ENCODE measurements around the gene PPP5C. TPM values are rescaled to one million over a fixed set of nuclear protein-coding genes. Genes with fewer than 3 reads are reported as not detected.

PPP5C gene
- total RNA-seq, 1 experiment from 2014 or later: 102 TPM

DNA sequence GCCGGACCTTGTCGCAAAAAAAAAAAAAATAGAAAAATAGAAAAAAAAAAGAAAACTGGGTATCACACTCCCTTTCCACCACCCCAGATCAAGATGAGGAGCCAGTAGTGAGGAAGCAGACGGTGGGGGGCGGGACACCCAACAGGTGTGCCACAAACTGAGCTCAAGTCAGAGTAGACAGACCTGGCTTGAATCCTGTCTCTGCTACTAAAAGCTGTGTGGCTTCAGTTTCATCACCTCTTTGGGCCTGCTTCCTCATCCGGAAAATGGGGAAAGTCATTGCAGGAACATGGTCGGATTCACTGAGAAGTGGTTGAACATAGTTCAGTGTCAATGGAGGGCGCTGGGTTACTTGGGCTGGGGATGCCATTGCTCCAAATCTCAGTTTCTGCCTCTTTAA lies 47.2 kb upstream of the PPP5C start:
- ATAC-seq (no peak), DNase-seq (ENCODE audit: low read depth, low spot score) (no peak)
- intact Hi-C loops (cut with micrococcal nuclease): no loop called here
- no peaks in the 10 kb centered on the region for H3K9me2 ChIP-seq (ENCODE audit: insufficient read depth)
- peaks cover 29 to 38% of the 10 kb centered on the region in 2 experiments for H3K4me1 ChIP-seq (ENCODE audit: control insufficient read depth in 1 of 2, insufficient read depth in 2 of 2, low read length in 2 of 2)
- no peaks in the 10 kb centered on the region for H3K9me3 ChIP-seq (ENCODE audit: control insufficient read depth in 1 of 2, insufficient read depth in 1 of 2, low read depth in 1 of 2, low read length in 2 of 2)
- H3K27me3 ChIP-seq (ENCODE audit: insufficient read depth, low read length): no peaks in the 10 kb centered on the region
- H3K79me2 ChIP-seq (ENCODE audit: insufficient read depth, low read length): peaks cover 3% of the 10 kb centered on the region; the same call in 1 of the 2 replicates
- no peak overlapping the region for H2AFZ ChIP-seq (ENCODE audit: low read depth, low read length, poor library complexity, severe bottlenecking)
- H3K4me2 ChIP-seq (ENCODE audit: low read length): peak overlapping the region; percentile 89
- TF ChIP-seq POLR2AphosphoS5 (IDR thresholded peaks at IDR 0.05; ENCODE audit: low read depth, low read length): no peak
- TF ChIP-seq, protein P1, sequence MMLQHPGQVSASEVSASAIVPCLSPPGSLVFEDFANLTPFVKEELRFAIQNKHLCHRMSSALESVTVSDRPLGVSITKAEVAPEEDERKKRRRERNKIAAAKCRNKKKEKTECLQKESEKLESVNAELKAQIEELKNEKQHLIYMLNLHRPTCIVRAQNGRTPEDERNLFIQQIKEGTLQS (IDR thresholded peaks at IDR 0.05): no peak
- TF ChIP-seq EGR1 (IDR thresholded peaks at IDR 0.05; ENCODE audit: low read depth): no peak
- no peak for TF ChIP-seq EZH2phosphoT487 (IDR thresholded peaks at IDR 0.05; ENCODE audit: borderline replicate concordance)
- TF ChIP-seq SRF (IDR thresholded peaks at IDR 0.05; ENCODE audit: low read depth): no peak
- no peak for TF ChIP-seq EZH2 (IDR thresholded peaks at IDR 0.05)
- no peak for TF ChIP-seq ELF1 (IDR thresholded peaks at IDR 0.05; ENCODE audit: borderline replicate concordance, low read depth)
- TF ChIP-seq YY1 (IDR thresholded peaks at IDR 0.05; ENCODE audit: extremely low read depth, insufficient replicate concordance, low read depth, low read length): no peak
- no peak for TF ChIP-seq CBX3 (IDR thresholded peaks at IDR 0.05; ENCODE audit: low read depth)
- no peak for TF ChIP-seq POLR2A (IDR thresholded peaks at IDR 0.05; ENCODE audit: borderline replicate concordance, extremely low read depth, insufficient read depth, insufficient read length)
- TF ChIP-seq RAD21 (IDR thresholded peaks at IDR 0.05; ENCODE audit: low read depth): no peak
- no peak for TF ChIP-seq SP1 (IDR thresholded peaks at IDR 0.05; ENCODE audit: low read depth)
- TF ChIP-seq, protein P2, sequence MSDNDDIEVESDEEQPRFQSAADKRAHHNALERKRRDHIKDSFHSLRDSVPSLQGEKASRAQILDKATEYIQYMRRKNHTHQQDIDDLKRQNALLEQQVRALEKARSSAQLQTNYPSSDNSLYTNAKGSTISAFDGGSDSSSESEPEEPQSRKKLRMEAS (IDR thresholded peaks at IDR 0.05): no peak
- TF ChIP-seq FOSL1 (IDR thresholded peaks at IDR 0.05; ENCODE audit: low read depth): no peak
- H4K20me1 ChIP-seq (ENCODE audit: insufficient read depth): no peaks in the 10 kb centered on the region
- H3K27ac ChIP-seq (ENCODE audit: low read depth, low read length): peak overlapping the region; percentile 19; the same call in 1 of the 2 replicates
- no peaks in the 10 kb centered on the region for H3K36me3 ChIP-seq (ENCODE audit: control insufficient read depth in 1 of 2, insufficient read depth in 2 of 2, low read length in 2 of 2)
- CTCF ChIA-PET: interaction anchor here (0.7 to 0.8 kb wide), 2 partner anchors 127 to 221 kb away, joined by 3 read pairs; no protein-coding TSS in a partner anchor
- no peak overlapping the region for H3K4me3 ChIP-seq (replicated peaks in 1 of 2; ENCODE audit: low read depth in 1 of 2, low read length in 2 of 2)
- no TSS peak for BruUV-seq (replicated peaks)
- no peak overlapping the region for H3K9ac ChIP-seq (ENCODE audit: low read length)
- RAD21 ChIA-PET (ENCODE audit: low non-redundant PET in 1 of 2, low total read pairs in 2 of 2, uncharacterized antibody in 2 of 2, unreplicated experiment in 2 of 2): no interaction called here
- POLR2A ChIA-PET: interaction anchor here (1.3 kb wide), 1 partner anchor 20 kb away, joined by 5 read pairs; no protein-coding TSS in a partner anchor

Measured in HCT116 (cell line).